HG02943 (cell line): Measurements from ENCODE around the gene PPARA.

Source experiments
- ATAC-seq: cut with Tn5 transposase; IDR thresholded peaks from one replicate; pipeline ENCODE4 v1.9.1; 2021; ENCODE audit warnings: mild to moderate bottlenecking, low read depth, moderate library complexity; ENCODE audit not compliant: unreplicated experiment

The PPARA gene

DNA sequence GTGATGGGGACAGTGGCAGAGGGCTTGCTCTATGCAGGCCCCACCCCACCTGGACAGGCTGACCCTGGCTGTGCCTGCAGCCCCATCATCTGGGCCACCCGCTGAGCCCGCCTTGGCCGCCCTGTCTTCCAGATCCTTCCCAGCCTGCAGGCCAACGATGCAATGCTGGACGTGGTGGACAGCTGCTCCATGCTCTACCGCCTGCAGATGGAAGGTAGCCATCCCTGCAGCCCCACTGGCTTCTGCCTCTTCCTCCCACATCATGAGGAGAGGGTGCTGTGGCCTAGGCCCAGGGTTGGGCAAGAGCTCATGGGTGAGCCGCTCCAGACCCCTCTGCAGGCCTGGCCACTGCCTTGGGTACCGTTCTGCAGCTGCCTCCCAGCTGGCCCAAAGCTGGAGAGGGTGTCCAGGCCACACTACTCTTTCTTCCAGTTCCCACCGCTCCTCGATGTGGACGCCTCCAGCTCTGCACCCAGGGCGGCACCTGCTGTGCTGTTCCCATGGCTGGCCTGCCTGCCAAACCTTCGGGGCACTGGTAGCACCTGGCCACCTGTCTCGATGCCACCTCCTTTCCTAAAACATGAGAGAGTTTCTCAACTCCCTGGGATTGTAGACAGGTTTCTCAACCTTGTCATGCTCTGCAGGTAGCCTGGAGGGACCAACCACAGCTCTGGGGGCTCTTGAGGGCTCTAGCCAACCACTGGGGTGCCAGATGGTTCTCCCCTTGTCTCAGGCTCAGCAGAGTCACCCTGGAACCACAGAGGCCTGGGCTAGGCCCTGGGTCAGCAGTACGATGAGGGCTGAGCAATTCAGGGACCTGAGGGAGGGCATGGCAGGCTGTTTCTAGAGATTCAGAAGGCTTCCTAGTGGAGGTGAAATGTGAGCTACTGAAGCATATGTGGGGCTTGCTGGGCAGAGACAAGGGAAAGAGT, 136.9 kb downstream of the PPARA start:
- no peak for ATAC-seq

DNA sequence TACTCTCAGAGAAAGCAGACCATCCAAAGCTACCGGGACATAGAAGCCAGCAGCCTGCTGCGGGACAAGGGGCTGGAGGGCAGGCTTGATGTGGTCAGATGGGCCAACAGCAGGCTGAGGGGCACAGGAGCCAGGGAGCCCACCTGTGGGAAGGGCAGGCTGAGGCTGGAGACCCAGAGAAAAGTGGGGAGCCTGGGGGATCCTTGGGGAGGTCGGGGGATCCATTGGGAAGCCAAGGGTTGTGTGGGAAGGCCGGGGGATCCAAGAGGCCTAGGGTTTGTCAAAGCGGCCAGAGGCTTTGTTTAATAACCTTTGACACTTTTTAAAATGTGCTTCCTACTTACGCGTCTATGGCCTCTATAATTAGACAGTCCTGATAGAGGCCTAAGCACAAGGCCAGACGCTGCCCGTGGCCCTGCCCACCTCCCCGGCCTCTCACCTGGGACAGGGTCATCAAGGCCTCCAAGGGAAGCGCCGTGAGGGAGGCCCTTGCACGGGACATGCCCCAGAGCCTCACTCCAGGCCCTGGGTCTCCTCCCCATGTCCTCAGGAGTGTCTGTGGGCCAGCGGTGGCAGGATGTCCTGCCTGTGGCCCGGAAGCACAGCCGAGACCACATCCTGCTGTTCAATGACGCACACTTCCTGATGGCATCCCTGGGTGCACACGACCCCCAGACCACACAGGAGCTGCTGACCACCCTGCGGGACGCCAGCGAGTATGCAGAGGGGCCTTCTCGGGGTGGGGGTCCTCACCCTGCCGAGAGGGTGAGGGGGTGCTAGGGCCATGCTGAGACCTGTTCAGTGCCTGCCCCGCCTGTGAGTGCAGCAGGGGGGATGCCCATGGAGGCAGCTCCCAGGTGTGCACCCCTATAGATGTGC, 137.8 kb downstream of the PPARA start:
- no peak for ATAC-seq

DNA sequence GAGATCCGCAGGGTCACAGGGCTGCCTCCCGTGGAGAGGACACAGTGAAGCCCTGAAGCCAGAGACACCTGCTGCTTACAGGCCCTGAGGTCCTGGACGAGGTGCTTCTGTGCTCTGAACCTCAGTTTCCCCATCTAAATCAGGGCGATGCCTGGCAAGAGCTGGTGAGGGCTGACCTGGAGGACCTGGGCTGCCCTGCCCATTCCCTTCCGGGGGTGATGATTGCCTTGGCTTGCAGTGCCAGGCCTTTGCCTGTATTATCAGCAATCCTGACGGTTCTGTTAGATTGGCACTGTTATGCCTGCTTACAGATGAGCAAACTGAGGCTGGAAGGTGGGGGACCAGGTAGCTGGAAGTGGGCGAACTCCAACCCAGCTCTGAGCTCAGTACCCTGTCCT, 138.5 kb downstream of the PPARA start:
- no peak for ATAC-seq

DNA sequence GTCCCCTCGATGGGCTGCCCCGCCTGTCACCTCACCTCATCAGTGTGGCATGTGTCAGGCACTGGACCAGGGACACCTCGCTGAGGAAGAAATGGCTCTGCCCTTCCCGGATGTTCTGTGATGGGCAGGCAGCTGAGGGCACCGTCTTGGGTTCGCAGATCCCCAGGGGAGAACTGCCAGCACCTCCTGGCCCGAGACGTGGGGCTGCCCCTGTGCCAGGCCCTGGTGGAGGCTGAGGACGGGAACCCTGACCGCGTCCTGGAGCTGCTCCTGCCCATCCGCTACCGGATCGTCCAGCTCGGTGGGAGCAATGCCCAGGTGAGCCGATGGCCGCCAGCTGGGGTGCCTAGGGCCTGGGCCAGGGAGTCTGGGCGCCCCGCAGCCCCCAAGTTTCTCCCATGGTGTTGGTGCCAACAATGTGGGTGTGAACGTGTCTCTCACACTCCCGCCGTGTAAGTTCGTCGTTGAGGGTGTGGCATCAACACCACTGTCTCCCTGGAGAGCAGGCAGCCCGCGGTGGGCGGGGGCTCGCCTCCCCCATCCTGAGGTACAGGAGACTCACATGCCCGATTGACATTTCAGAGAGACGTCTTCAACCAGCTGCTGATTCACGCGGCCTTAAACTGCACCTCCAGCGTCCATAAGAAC, 139.0 kb downstream of the PPARA start:
- no peak for ATAC-seq

DNA sequence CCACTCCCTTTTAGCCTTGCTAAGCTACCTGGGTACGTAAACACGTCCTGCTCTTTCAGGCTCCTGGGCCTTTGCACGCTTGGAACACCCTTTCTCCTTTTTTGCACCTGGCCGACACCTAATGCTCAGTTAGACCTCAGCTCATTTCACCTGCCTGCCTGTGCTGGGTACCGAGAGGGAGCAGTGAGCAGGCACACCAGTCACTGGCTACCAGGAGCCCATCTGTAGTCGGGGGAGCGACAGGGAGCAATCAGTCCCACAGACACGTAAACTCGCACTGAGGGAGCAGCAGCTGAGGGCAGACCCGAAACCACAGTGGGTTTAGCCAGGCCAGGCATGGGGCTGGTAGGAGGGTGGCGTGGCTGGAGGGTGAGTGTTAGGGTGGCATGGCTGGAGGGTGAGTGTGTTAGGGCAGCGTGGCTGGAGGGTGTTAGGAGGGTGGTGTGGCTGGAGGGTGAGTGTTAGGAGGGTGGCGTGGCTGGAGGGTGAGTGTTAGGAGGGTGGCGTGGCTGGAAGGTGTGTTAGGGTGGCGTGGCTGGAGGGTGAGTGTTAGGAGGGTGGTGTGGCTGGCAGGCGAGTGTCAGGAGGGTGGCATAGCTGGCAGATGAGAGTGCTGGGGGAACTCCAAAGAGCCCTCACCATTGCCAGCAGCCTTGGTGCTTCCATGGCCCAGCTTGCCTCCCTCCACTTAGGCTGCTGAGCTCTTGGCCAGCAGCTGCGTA, 140.0 kb downstream of the PPARA start:
- ATAC-seq: no peak

DNA sequence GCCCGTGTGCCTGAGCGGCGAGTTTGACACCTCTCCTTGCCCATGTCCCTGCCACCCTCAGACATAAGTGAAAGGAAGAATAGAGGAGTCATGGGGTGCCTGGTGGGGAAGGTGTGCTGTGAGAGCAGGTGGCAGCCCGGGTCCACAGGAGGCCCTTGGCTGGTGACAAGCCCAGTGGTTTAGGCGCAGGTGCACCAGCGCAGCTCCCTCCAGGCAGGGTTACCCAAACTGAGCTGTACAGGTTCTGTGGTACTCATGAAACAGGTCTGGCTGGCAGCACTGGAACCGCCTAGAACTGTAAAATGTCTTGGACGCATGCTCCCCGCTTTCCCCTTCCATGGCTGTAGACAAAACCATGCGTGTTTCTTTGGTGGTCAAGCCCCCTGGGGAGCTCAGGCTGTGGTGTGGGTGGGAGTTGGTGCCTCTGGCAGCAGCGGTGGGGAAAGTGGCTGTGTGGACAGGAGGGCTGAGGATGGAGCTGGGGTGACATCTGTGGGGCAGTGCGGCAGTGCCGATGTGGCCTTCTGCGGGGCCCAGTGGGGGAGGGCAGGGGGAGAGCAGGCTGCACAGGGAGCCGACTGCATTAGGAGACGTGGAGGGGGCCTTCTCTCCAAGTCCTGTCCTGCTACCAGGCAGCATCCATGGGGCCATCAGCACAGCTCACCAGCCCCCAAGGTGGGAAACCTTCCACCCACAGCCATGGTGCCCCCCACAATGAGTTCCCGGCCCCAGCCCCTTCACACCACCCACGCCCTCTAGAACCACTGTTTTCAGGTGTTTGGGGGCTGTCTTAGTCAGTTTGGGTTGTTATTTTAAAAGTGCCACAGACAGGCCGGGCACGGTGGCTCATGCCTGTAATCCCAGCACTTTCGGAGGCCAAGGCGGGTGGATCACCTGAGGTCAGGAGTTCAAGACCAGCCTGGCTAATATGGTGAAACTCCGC, 140.8 kb downstream of the PPARA start:
- no peak for ATAC-seq

DNA sequence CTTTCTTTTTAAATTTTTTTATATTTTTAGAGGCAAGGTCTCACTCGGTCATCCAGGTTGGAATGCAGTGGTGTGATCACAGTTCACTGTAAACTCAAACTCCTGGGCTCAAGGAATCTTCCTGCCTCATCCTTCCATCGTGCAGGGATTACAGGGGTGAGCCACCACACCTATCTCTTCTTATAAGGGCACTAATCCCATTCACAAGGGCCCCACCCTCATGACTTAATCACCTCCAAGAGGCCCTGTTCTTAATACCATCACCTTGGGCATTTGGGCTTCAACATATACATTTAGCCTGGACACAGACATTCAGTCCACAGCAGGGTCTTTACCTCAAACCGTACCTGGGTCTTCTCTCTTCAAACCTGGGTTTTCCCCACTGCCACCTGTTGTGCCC, 141.8 kb downstream of the PPARA start:
- ATAC-seq: no peak

DNA sequence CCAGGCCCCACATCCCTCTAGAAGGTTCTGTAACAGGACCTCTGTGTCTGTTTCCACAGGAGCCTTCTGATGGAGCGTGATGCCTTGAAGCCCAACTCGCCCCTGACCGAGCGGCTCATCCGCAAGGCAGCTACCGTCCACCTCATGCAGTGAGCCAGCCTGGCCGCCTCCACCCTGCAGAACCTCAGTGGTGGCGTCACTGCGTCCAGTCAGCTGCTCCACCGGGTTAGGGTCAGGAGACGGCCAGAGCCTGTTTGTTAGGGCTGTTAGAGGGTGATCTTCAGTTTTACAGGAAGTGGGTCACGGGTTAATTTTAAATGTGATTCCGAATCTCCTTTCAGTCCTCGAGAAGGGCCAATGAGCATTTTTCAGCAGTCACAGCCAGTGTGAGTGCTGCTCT, 142.4 kb downstream of the PPARA start:
- ATAC-seq: no peak
